OCI-LY7 (cell line): Measurements from ENCODE around the gene HEATR5A. TPM values are rescaled to one million over a fixed set of nuclear protein-coding genes. Genes with fewer than 3 reads are reported as not detected.

Experiments used
- BruUV-seq: library from RNA; stranded (reverse); fragments of 400-500 nt; replicated peaks from 2 replicates; lab custom pipeline; 2021; lab: Mats Ljungman, UMichigan
- CTCF ChIA-PET: fragments of 300-600 bp; sonication (Branson Sonifier 250); formaldehyde crosslinking; loops from one replicate; lab custom pipeline; 2022; ENCODE audit warnings: antibody characterized with exemption; ENCODE audit not compliant: unreplicated experiment; lab: Charles Lee
- POLR2A ChIA-PET: fragments of 300-600 bp; sonication (Branson Sonifier 250); formaldehyde crosslinking; loops from one replicate; lab custom pipeline; 2022; ENCODE audit warnings: antibody characterized with exemption; lab: Charles Lee
- DNase-seq: peaks from one replicate; pipeline ENCODE4 v3.0.0-alpha.2; 2015; ENCODE audit warnings: low spot score
- H2AFZ ChIP-seq: fragments of 200-600 bp; sonication (generic), shearing (Covaris generic); 2 replicates; pipeline ENCODE4 v1.6.1; 2014; ENCODE audit warnings: mild to moderate bottlenecking, antibody characterized with exemption, low read length, moderate library complexity
- H3K27ac ChIP-seq: fragments of 200-600 bp; sonication (generic); 2 replicates; pipeline ENCODE4 v1.5.1; 2014; ENCODE audit warnings: mixed run types, low read depth, mild to moderate bottlenecking, moderate library complexity, low read length, inconsistent platforms; ENCODE audit not compliant: poor library complexity, severe bottlenecking
- H3K36me3 ChIP-seq: fragments of 200-600 bp; sonication (generic); 2 replicates; pipeline ENCODE4 v1.6.1; 2014; ENCODE audit warnings: mild to moderate bottlenecking, antibody characterized with exemption, low read length, moderate library complexity, mixed read lengths; ENCODE audit not compliant: insufficient read depth
- H3K4me1 ChIP-seq: fragments of 200-600 bp; sonication (generic); 2 replicates; pipeline ENCODE4 v1.5.1; 2014; ENCODE audit warnings: mild to moderate bottlenecking, low read length; ENCODE audit not compliant: insufficient read depth, poor library complexity, severe bottlenecking
- H3K4me2 ChIP-seq: fragments of 200-600 bp; sonication (generic); 2 replicates; pipeline ENCODE4 v1.6.1; 2014; ENCODE audit warnings: mild to moderate bottlenecking, low read length
- H3K4me3 ChIP-seq: fragments of 200-600 bp; sonication (generic); 2 replicates; pipeline ENCODE4 v1.5.1; 2014; ENCODE audit warnings: mild to moderate bottlenecking, low read depth, low read length; ENCODE audit not compliant: poor library complexity, severe bottlenecking
- H3K79me2 ChIP-seq: fragments of 200-600 bp; sonication (generic); 2 replicates; pipeline ENCODE4 v1.6.1; 2016; ENCODE audit warnings: low read depth, mild to moderate bottlenecking, low read length, moderate library complexity, mixed read lengths; ENCODE audit not compliant: insufficient read depth
- H3K9me2 ChIP-seq: fragments of 200-600 bp; sonication (generic); 2 replicates; pipeline ENCODE4 v1.6.1; 2016; ENCODE audit warnings: mild to moderate bottlenecking, low read length, mixed read lengths; ENCODE audit not compliant: insufficient read depth
- H3K9me3 ChIP-seq: fragments of 200-600 bp; sonication (generic); 2 replicates; pipeline ENCODE4 v1.6.1; 2014; ENCODE audit warnings: mild to moderate bottlenecking, mixed run types, low read length, mixed read lengths
- H4K20me1 ChIP-seq: fragments of 200-600 bp; sonication (generic); 2 replicates; pipeline ENCODE4 v1.6.1; 2014; ENCODE audit warnings: mild to moderate bottlenecking, antibody characterized with exemption, low read length, moderate library complexity, mixed read lengths; ENCODE audit not compliant: insufficient read depth
- EZH2phosphoT487 ChIP-seq: fragments of 200-600 bp; sonication (generic); IDR thresholded peaks from 2 replicates; pipeline ENCODE4 v1.6.1; 2018; ENCODE audit warnings: low read depth, borderline replicate concordance, mild to moderate bottlenecking, mixed run types, antibody characterized with exemption, low read length, moderate library complexity, mixed read lengths
- intact Hi-C: fragments of 100-400 bp; cut with micrococcal nuclease; formaldehyde crosslinking; loops from one replicate; pipeline ENCODE4 v1.10.0; 2022; ENCODE audit not compliant: unreplicated experiment
- total RNA-seq, 2 experiments: library from RNA; depleted of rRNA in 1 of 2; stranded (reverse); fragments of >200 nt in 1 of 2; shearing (Covaris generic) in 1 of 2; gene quantifications; 2 replicates each; pipeline ENCODE4 v1.2.3, GENCODE V29; 2014 to 2022
- TF ChIP-seq, protein P1 (sequence below): fragments of 200-600 bp; sonication (generic); conservative IDR thresholded peaks from 2 replicates; pipeline ENCODE4 v1.5.1; 2014; ENCODE audit warnings: mild to moderate bottlenecking, antibody characterized with exemption, low read length, moderate library complexity, mixed read lengths

Gene HEATR5A
- total RNA-seq, 2 experiments from 2014 or later, result 12.0 to 16.2 TPM

DNA sequence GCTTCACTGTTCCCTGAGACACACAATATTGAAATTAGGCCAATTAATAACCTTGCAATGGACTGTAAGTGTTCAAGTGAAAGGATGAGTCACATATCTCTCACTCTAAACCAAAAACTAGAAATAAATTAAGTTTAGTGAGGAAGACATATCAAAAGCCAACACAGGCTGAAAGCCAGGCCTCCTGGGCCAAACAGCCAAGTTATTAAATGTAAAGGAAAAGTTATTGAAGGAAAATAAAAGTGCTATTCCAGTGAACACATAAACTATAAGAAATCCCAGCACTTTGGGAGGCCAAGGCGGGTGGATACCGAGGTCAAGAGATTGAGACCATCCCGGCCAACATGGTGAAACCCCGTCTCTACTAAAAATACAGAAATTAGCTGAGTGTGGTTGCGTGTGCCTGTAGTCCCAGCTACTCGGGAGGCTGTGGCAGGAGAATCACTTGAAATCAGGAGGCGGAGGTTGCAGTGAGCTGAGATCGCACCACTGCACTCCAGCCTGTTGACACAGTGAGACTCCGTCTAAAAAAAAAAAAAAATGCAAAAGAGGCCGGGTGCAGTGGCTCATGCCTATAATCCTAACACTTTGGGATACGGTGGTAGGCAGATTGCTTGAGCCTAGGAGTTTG is 10.4 kb upstream of the HEATR5A start:
- CTCF ChIA-PET, result no interaction called here

DNA sequence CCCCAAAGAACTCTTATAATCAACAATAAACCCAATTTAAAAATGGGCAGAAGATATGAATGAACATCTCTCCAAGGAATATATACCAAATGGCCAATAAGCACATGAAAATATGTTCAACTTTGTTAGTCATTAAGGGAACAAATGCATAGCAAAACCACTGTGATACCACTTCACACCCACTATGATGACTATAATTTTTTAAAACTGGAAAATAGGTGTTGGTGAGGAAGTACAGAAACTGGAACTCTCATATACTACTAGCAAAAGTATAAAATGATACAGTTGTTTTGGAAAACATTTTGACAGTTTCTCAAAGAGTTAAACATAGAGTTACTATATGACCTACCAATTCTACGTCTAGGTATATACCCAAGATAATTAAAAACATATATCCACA is 9.4 kb upstream of the HEATR5A start:
- Histone ChIP-seq H3K4me3 (no peak overlapping the region), H3K27ac (no peak overlapping the region), H3K9me3 (no peaks in the 10 kb centered on the region), H3K9me2 (no peaks in the 10 kb centered on the region), H3K4me2 (no peak overlapping the region), H3K36me3 (no peaks in the 10 kb centered on the region), H4K20me1 (no peaks in the 10 kb centered on the region), H3K79me2 (no peaks in the 10 kb centered on the region), H2AFZ (no peak overlapping the region), H3K4me1 (no peaks in the 10 kb centered on the region)
- TF ChIP-seq, protein P1, sequence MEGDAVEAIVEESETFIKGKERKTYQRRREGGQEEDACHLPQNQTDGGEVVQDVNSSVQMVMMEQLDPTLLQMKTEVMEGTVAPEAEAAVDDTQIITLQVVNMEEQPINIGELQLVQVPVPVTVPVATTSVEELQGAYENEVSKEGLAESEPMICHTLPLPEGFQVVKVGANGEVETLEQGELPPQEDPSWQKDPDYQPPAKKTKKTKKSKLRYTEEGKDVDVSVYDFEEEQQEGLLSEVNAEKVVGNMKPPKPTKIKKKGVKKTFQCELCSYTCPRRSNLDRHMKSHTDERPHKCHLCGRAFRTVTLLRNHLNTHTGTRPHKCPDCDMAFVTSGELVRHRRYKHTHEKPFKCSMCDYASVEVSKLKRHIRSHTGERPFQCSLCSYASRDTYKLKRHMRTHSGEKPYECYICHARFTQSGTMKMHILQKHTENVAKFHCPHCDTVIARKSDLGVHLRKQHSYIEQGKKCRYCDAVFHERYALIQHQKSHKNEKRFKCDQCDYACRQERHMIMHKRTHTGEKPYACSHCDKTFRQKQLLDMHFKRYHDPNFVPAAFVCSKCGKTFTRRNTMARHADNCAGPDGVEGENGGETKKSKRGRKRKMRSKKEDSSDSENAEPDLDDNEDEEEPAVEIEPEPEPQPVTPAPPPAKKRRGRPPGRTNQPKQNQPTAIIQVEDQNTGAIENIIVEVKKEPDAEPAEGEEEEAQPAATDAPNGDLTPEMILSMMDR, result no peak
- no peak for TF ChIP-seq EZH2phosphoT487
- no TSS peak for BruUV-seq
- DNase-seq, result no peak
- ChIA-PET CTCF (no interaction called here), POLR2A (no interaction called here)
- intact Hi-C loops, result loop anchor here (1.0 kb wide), 1 partner anchor 7 kb away; no protein-coding TSS in a partner anchor

More for the DNA sequence above, 10.4 kb upstream of the HEATR5A start:
- no peak overlapping the region for H3K4me3 ChIP-seq
- no peaks in the 10 kb centered on the region for H3K9me3 ChIP-seq
- no peaks in the 10 kb centered on the region for H3K4me1 ChIP-seq
- H3K27ac ChIP-seq, result no peak overlapping the region
- H3K4me2 ChIP-seq, result no peak overlapping the region
- H3K36me3 ChIP-seq, result no peaks in the 10 kb centered on the region
- no TSS peak for BruUV-seq
- no peaks in the 10 kb centered on the region for H4K20me1 ChIP-seq
- H3K9me2 ChIP-seq, result no peaks in the 10 kb centered on the region
- intact Hi-C loops, result loop anchor here (1.0 kb wide), 1 partner anchor 8 kb away; no protein-coding TSS in a partner anchor
- H3K79me2 ChIP-seq, result no peaks in the 10 kb centered on the region
- POLR2A ChIA-PET, result interaction anchor here (1.2 kb wide), 1 partner anchor 10 kb away, joined by 4 read pairs; the partner anchor contains the start of gene HEATR5A
- TF ChIP-seq EZH2phosphoT487, result no peak
- TF ChIP-seq, protein P1, result no peak
- no peak for DNase-seq
- no peak overlapping the region for H2AFZ ChIP-seq

DNA sequence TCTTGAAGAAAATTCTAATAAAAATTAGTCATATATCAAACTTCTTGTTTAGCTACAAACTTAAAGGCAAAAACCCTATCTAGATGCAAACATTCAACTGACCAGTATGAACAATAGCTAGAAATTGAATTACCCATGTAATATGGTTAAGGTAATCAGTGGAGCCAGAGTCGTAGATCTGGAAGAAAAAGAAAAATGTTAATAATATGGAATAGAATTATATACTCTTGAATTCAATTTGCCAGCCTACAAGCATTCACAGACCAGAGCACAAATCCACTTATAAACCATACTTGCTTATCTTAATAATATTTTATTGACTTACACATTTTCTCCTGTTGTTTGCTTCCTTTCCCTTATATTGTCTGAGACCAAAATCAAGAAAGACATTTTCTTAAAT is 7.7 kb upstream of the HEATR5A start:
- ChIA-PET CTCF (no interaction called here), POLR2A (interaction anchor here (0.5 to 1.3 kb wide), 5 partner anchors 7 to 114 kb away, joined by 3 to 4 read pairs (median 3); partner anchors contain the start of genes DTD2 and HEATR5A)
- BruUV-seq, result no TSS peak
- H3K27ac ChIP-seq, result no peak overlapping the region
- TF ChIP-seq, protein P1, result no peak
- no peak for TF ChIP-seq EZH2phosphoT487
- no peaks in the 10 kb centered on the region for H3K36me3 ChIP-seq
- no peak for DNase-seq
- intact Hi-C loops, result no loop called here
- no peaks in the 10 kb centered on the region for H3K9me3 ChIP-seq
- H2AFZ ChIP-seq, result no peak overlapping the region
- no peaks in the 10 kb centered on the region for H3K4me1 ChIP-seq
- H3K4me3 ChIP-seq, result no peak overlapping the region
- no peak overlapping the region for H3K4me2 ChIP-seq
- no peaks in the 10 kb centered on the region for H4K20me1 ChIP-seq
- H3K79me2 ChIP-seq, result no peaks in the 10 kb centered on the region
- H3K9me2 ChIP-seq, result no peaks in the 10 kb centered on the region
